Panc1 (cell line): ENCODE measurements around the gene ASCL3.

ENCODE experiments used
- POLR2AphosphoS5 ChIP-seq: IDR thresholded peaks from 2 replicates; pipeline ENCODE4 v1.6.1; 2012; ENCODE audit warnings: mild to moderate bottlenecking, low read depth, low read length, moderate library complexity
- REST ChIP-seq, 2 experiments: IDR thresholded peaks; 2 replicates each; pipeline ENCODE4 v1.6.1; 2011 to 2012; ENCODE audit warnings: low read depth in 2 of 2, control low read depth in 1 of 2, low read length in 1 of 2, mild to moderate bottlenecking in 1 of 2, moderate library complexity in 1 of 2; ENCODE audit not compliant: insufficient read depth in 1 of 2
- SIN3A ChIP-seq: IDR thresholded peaks from 2 replicates; pipeline ENCODE4 v1.6.1; 2012; ENCODE audit warnings: low read depth, mild to moderate bottlenecking, low read length, moderate library complexity, borderline replicate concordance; ENCODE audit not compliant: insufficient read depth
- TCF7L2 ChIP-seq: IDR thresholded peaks from 2 replicates; pipeline ENCODE4 v1.6.1; 2011; ENCODE audit warnings: mild to moderate bottlenecking, low read depth, low read length, inconsistent platforms
- TF ChIP-seq, protein P1 (sequence below): fragments of 450-650 bp; IDR thresholded peaks from 2 replicates; pipeline ENCODE4 v1.5.1; 2017; ENCODE audit warnings: mild to moderate bottlenecking

DNA sequence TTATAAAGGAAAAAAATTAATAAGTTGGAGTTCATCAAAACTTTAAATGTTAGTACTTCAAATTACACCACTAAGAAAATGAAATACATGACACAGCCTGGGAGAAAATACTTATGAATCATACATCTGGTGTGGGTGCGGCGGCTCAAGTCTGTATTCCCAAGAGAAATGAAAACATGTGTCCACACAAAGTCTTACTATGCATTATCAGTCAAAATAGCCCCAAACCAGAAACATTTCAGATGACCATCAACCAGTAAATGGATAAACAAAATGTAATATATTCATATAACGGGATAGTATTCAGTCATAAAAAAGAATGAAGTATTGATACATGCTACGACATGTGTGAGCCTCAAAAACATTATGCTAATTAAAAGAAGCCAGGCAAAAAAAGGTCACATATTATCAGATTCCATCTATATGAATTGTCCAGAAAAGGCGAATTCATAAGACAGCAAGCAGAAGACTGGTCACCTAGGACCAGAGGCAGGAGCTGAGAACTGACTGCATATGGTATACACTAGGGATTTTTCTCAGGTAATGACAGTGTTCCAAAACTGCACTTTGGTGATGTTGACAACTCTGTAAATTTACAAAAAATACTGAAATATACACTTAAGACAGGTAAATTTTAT, 37.2 kb downstream of the ASCL3 start:
- TF ChIP-seq, protein P1, sequence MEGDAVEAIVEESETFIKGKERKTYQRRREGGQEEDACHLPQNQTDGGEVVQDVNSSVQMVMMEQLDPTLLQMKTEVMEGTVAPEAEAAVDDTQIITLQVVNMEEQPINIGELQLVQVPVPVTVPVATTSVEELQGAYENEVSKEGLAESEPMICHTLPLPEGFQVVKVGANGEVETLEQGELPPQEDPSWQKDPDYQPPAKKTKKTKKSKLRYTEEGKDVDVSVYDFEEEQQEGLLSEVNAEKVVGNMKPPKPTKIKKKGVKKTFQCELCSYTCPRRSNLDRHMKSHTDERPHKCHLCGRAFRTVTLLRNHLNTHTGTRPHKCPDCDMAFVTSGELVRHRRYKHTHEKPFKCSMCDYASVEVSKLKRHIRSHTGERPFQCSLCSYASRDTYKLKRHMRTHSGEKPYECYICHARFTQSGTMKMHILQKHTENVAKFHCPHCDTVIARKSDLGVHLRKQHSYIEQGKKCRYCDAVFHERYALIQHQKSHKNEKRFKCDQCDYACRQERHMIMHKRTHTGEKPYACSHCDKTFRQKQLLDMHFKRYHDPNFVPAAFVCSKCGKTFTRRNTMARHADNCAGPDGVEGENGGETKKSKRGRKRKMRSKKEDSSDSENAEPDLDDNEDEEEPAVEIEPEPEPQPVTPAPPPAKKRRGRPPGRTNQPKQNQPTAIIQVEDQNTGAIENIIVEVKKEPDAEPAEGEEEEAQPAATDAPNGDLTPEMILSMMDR: no peak
- no peak for TF ChIP-seq TCF7L2
- no peak for TF ChIP-seq POLR2AphosphoS5
- TF ChIP-seq SIN3A: no peak
- TF ChIP-seq REST (IDR thresholded peaks at IDR 0.05; ENCODE audit: insufficient read depth in 1 of 2, low read depth in 2 of 2, low read length in 1 of 2): no peak
